Endothelial cell of hepatic sinusoid (primary cell): ENCODE data around the gene LRRFIP2.
"Not testable (repeated sequence)": the region's sequence is repeated elsewhere in the genome, so short reads cannot be mapped to it uniquely, and the experiment has no call there.

Experiments
- in situ Hi-C: cut with HindIII; loops from 2 replicates; pipeline ENCODE4 v1.10.0; 2017; ENCODE audit warnings: low sequenced_read_pairs

The LRRFIP2 gene

GRCh38 chr3:37092484-37092883 lies 81.9 kb downstream of the LRRFIP2 start:
- in situ Hi-C loops = no loop called here

GRCh38 chr3:37087870-37088269 lies 86.5 kb downstream of the LRRFIP2 start:
- in situ Hi-C loops = no loop called here

GRCh38 chr3:37086918-37087317 lies 87.5 kb downstream of the LRRFIP2 start:
- in situ Hi-C loops = no loop called here

- in situ Hi-C loops = no loop called here
Measured at GRCh38 chr3:37082317-37082716, 92.1 kb downstream of the LRRFIP2 start.

- in situ Hi-C loops = no loop called here
Measured at GRCh38 chr3:37075955-37076354, 98.4 kb downstream of the LRRFIP2 start.

- in situ Hi-C loops = no loop called here
Measured at GRCh38 chr3:37074178-37074577, 100.2 kb downstream of the LRRFIP2 start.

GRCh38 chr3:37072892-37073291 lies 101.5 kb downstream of the LRRFIP2 start:
- in situ Hi-C loops = no loop called here

GRCh38 chr3:37071921-37072320 lies 102.5 kb downstream of the LRRFIP2 start:
- in situ Hi-C loops = no loop called here

GRCh38 chr3:37068031-37068430 lies 106.4 kb downstream of the LRRFIP2 start:
- in situ Hi-C loops = no loop called here

- in situ Hi-C loops = no loop called here
Measured at GRCh38 chr3:37067577-37067976, 106.8 kb downstream of the LRRFIP2 start.

GRCh38 chr3:37064747-37065146 lies 109.6 kb downstream of the LRRFIP2 start:
- in situ Hi-C loops = no loop called here

- in situ Hi-C loops = no loop called here
Measured at GRCh38 chr3:37058117-37058516, 116.3 kb downstream of the LRRFIP2 start.

- in situ Hi-C loops = no loop called here
Measured at GRCh38 chr3:37056826-37057225, 117.6 kb downstream of the LRRFIP2 start.

- in situ Hi-C loops = not testable (repeated sequence)
Measured at GRCh38 chr3:37055077-37055476, 119.3 kb downstream of the LRRFIP2 start.

GRCh38 chr3:37054370-37054769 lies 120.0 kb downstream of the LRRFIP2 start:
- in situ Hi-C loops = no loop called here

- in situ Hi-C loops = no loop called here
Measured at GRCh38 chr3:37053753-37054152, 120.6 kb downstream of the LRRFIP2 start.

- in situ Hi-C loops = no loop called here
Measured at GRCh38 chr3:37053337-37053736, 121.0 kb downstream of the LRRFIP2 start.

- in situ Hi-C loops = no loop called here
Measured at GRCh38 chr3:37052860-37053259, 121.5 kb downstream of the LRRFIP2 start.

- in situ Hi-C loops = no loop called here
Measured at GRCh38 chr3:37050282-37050681, 124.1 kb downstream of the LRRFIP2 start.

GRCh38 chr3:37042712-37043111 lies 131.7 kb downstream of the LRRFIP2 start:
- in situ Hi-C loops = loop anchor here (25.0 kb wide), 1 partner anchor 170 kb away; no protein-coding TSS in a partner anchor

GRCh38 chr3:37041546-37042195 lies 132.7 kb downstream of the LRRFIP2 start:
- in situ Hi-C loops = loop anchor here (25.0 kb wide), 1 partner anchor 171 kb away; no protein-coding TSS in a partner anchor

- in situ Hi-C loops = loop anchor here (25.0 kb wide), 1 partner anchor 172 kb away; no protein-coding TSS in a partner anchor
Measured at GRCh38 chr3:37040231-37040630, 134.2 kb downstream of the LRRFIP2 start.
